Gastroesophageal sphincter (tissue), 3 donors: Measurements from ENCODE around the gene MGLL.

Experiments
- POLR2A ChIP-seq, 2 donors: fragments of 450-650 bp; IDR thresholded peaks; one replicate each; pipeline ENCODE4 v1.6.1; 2017; ENCODE audit warnings: antibody characterized with exemption in 2 of 2, mild to moderate bottlenecking in 2 of 2, moderate library complexity in 1 of 2
- TF ChIP-seq, protein P1 (sequence below), 4 experiments: fragments of 200-600 bp in 2 of 4; fragments of 450-650 bp in 2 of 4; sonication (generic) in 1 of 4; IDR thresholded peaks; one replicate each; pipeline ENCODE4 v1.5.1; 2017 to 2019; ENCODE audit warnings: antibody characterized with exemption in 4 of 4, mild to moderate bottlenecking in 2 of 4, moderate library complexity in 2 of 4

- no peak for TF ChIP-seq POLR2A (IDR thresholded peaks at IDR 0.05)
- TF ChIP-seq, protein P1, sequence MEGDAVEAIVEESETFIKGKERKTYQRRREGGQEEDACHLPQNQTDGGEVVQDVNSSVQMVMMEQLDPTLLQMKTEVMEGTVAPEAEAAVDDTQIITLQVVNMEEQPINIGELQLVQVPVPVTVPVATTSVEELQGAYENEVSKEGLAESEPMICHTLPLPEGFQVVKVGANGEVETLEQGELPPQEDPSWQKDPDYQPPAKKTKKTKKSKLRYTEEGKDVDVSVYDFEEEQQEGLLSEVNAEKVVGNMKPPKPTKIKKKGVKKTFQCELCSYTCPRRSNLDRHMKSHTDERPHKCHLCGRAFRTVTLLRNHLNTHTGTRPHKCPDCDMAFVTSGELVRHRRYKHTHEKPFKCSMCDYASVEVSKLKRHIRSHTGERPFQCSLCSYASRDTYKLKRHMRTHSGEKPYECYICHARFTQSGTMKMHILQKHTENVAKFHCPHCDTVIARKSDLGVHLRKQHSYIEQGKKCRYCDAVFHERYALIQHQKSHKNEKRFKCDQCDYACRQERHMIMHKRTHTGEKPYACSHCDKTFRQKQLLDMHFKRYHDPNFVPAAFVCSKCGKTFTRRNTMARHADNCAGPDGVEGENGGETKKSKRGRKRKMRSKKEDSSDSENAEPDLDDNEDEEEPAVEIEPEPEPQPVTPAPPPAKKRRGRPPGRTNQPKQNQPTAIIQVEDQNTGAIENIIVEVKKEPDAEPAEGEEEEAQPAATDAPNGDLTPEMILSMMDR (IDR thresholded peaks at IDR 0.05): no peak
These were observed 19.7 kb downstream of the MGLL start for GRCh38 chr3:127802606-127803005.
